IMR-90 (cell line): ENCODE measurements around the gene IGFBP3. TPM values are rescaled to one million over a fixed set of nuclear protein-coding genes. Genes with fewer than 3 reads are reported as not detected.

Experiments
- ATAC-seq: fragments of 200-7000 bp; cut with Tn5 transposase; 2 replicates; pipeline ENCODE4 v1.9.1; 2020; ENCODE audit warnings: low read depth, mild to moderate bottlenecking, moderate library complexity
- BruUV-seq: library from RNA; stranded (reverse); fragments of 400-500 nt; replicated peaks from 2 replicates; lab custom pipeline; 2021; lab: Mats Ljungman, UMichigan
- CTCF ChIA-PET: fragments of 300-600 bp; formaldehyde crosslinking; extraction: SDS; loops from one replicate; lab custom pipeline; 2021; ENCODE audit warnings: antibody characterized with exemption; lab: Yijun Ruan, JAX
- POLR2A ChIA-PET: fragments of 300-600 bp; sonication (Branson Sonifier 250); formaldehyde crosslinking; loops from one replicate; lab custom pipeline; 2022; ENCODE audit warnings: antibody characterized with exemption; ENCODE audit not compliant: unreplicated experiment; lab: Charles Lee
- DNase-seq: peaks from one replicate; pipeline ENCODE4 v3.0.0; 2013
- H2AFZ ChIP-seq: replicated peaks from 2 replicates; pipeline ENCODE3; 2013; ENCODE audit warnings: low read length, mild to moderate bottlenecking; ENCODE audit not compliant: poor library complexity
- H2AK5ac ChIP-seq: 2 replicates; pipeline ENCODE4 v1.6.1; 2013; ENCODE audit warnings: low read depth, low read length, inconsistent platforms
- H2AK9ac ChIP-seq: replicated peaks from 2 replicates; pipeline ENCODE3; 2013; ENCODE audit warnings: mild to moderate bottlenecking, low read depth, low read length, moderate library complexity; ENCODE audit not compliant: poor library complexity
- H2BK120ac ChIP-seq: 2 replicates; pipeline ENCODE4 v1.6.1; 2013; ENCODE audit warnings: low read depth, low read length, inconsistent platforms
- H2BK15ac ChIP-seq: 3 replicates; pipeline ENCODE4 v1.6.1; 2013; ENCODE audit warnings: low read depth, low read length, inconsistent platforms
- H2BK20ac ChIP-seq: 2 replicates; pipeline ENCODE4 v1.6.1; 2013; ENCODE audit warnings: low read depth, mild to moderate bottlenecking, inconsistent platforms, low read length, moderate library complexity
- H2BK5ac ChIP-seq: 2 replicates; pipeline ENCODE4 v1.6.1; 2013; ENCODE audit warnings: mild to moderate bottlenecking, low read depth, low read length, inconsistent platforms; ENCODE audit not compliant: poor library complexity, severe bottlenecking
- H3K14ac ChIP-seq: replicated peaks from 2 replicates; pipeline ENCODE4 v1.6.1; 2013; ENCODE audit warnings: low read depth, low read length, inconsistent platforms
- H3K18ac ChIP-seq: 2 replicates; pipeline ENCODE4 v1.6.1; 2013; ENCODE audit warnings: low read depth, low read length, control low read depth
- H3K23ac ChIP-seq: 2 replicates; pipeline ENCODE4 v1.6.1; 2013; ENCODE audit warnings: low read depth, low read length, inconsistent platforms
- H3K27ac ChIP-seq: 2 replicates; pipeline ENCODE4 v1.5.1; 2013; ENCODE audit warnings: mild to moderate bottlenecking, control low read depth, low read length; ENCODE audit not compliant: insufficient read depth
- H3K27me3 ChIP-seq: 2 replicates; pipeline ENCODE4 v1.6.1; 2013; ENCODE audit warnings: low read length; ENCODE audit not compliant: control insufficient read depth, insufficient read depth
- H3K36me3 ChIP-seq: 2 replicates; pipeline ENCODE4 v1.6.1; 2013; ENCODE audit warnings: low read length, mixed read lengths; ENCODE audit not compliant: control insufficient read depth, insufficient read depth
- H3K4ac ChIP-seq: 2 replicates; pipeline ENCODE4 v1.6.1; 2013; ENCODE audit warnings: low read depth, low read length, inconsistent platforms
- H3K4me1 ChIP-seq: 2 replicates; pipeline ENCODE4 v1.6.1; 2013; ENCODE audit warnings: low read length, mixed read lengths; ENCODE audit not compliant: control insufficient read depth, insufficient read depth
- H3K4me2 ChIP-seq: 2 replicates; pipeline ENCODE4 v1.6.1; 2013; ENCODE audit warnings: low read depth, mild to moderate bottlenecking, control low read depth, low read length, moderate library complexity
- H3K4me3 ChIP-seq: 2 replicates; pipeline ENCODE4 v1.5.1; 2013; ENCODE audit warnings: low read depth, mild to moderate bottlenecking, control low read depth, low read length, moderate library complexity; ENCODE audit not compliant: insufficient read depth
- H3K56ac ChIP-seq: 2 replicates; pipeline ENCODE4 v1.6.1; 2013; ENCODE audit warnings: low read length, inconsistent platforms; ENCODE audit not compliant: insufficient read depth; ENCODE audit errors: extremely low read depth
- H3K79me1 ChIP-seq, 2 experiments: 2 replicates each; pipeline ENCODE4 v1.6.1; 2013; ENCODE audit warnings: low read length in 2 of 2, inconsistent platforms in 1 of 2, low read depth in 1 of 2
- H3K9ac ChIP-seq: 2 replicates; pipeline ENCODE4 v1.6.1; 2013; ENCODE audit warnings: low read depth, low read length, control low read depth
- H3K9me1 ChIP-seq: 2 replicates; pipeline ENCODE4 v1.6.1; 2013; ENCODE audit warnings: low read length, inconsistent platforms; ENCODE audit not compliant: insufficient read depth
- H3K9me3 ChIP-seq: 2 replicates; pipeline ENCODE4 v1.6.1; 2013; ENCODE audit warnings: low read length; ENCODE audit not compliant: control insufficient read depth, insufficient read depth
- H4K20me1 ChIP-seq: 2 replicates; pipeline ENCODE4 v1.6.1; 2013; ENCODE audit warnings: low read length, inconsistent platforms; ENCODE audit not compliant: insufficient read depth
- H4K5ac ChIP-seq: 2 replicates; pipeline ENCODE4 v1.6.1; 2013; ENCODE audit warnings: mild to moderate bottlenecking, low read depth, low read length, control low read depth
- H4K8ac ChIP-seq, 2 experiments: 2 replicates each; pipeline ENCODE4 v1.6.1; 2013; ENCODE audit warnings: low read depth in 2 of 2, low read length in 2 of 2, control low read depth in 1 of 2, inconsistent platforms in 1 of 2
- H4K91ac ChIP-seq: 2 replicates; pipeline ENCODE4 v1.6.1; 2013; ENCODE audit warnings: low read depth, low read length, inconsistent platforms; ENCODE audit not compliant: insufficient read depth
- CEBPB ChIP-seq: IDR thresholded peaks from 2 replicates; pipeline ENCODE4 v1.6.1; 2012; ENCODE audit warnings: low read depth, low read length, improper control_type of control experiment
- CTCF ChIP-seq: conservative IDR thresholded peaks from 2 replicates; pipeline ENCODE4 v1.5.1; 2012; ENCODE audit warnings: mild to moderate bottlenecking, low read depth, low read length, improper control_type of control experiment
- ELK1 ChIP-seq: fragments of 150-350 bp; IDR thresholded peaks from 2 replicates; pipeline ENCODE4 v1.6.1; 2016; ENCODE audit warnings: low read depth, mild to moderate bottlenecking, low read length, moderate library complexity, borderline replicate concordance
- FOS ChIP-seq: fragments of 150-350 bp; IDR thresholded peaks from 2 replicates; pipeline ENCODE4 v1.6.1; 2016; ENCODE audit warnings: low read depth, low read length
- MAFK ChIP-seq: IDR thresholded peaks from 2 replicates; pipeline ENCODE4 v1.6.1; 2012; ENCODE audit warnings: low read depth, low read length, improper control_type of control experiment
- MXI1 ChIP-seq: IDR thresholded peaks from 2 replicates; pipeline ENCODE4 v1.6.1; 2012; ENCODE audit warnings: low read depth, mild to moderate bottlenecking, low read length, moderate library complexity, borderline replicate concordance
- NFE2L2 ChIP-seq: fragments of 150-350 bp; IDR thresholded peaks from 2 replicates; pipeline ENCODE4 v1.6.1; 2016; ENCODE audit warnings: low read depth, mild to moderate bottlenecking, low read length
- POLR2A ChIP-seq: IDR thresholded peaks from 2 replicates; pipeline ENCODE4 v1.6.1; 2012; ENCODE audit warnings: mild to moderate bottlenecking, low read depth, low read length
- RAD21 ChIP-seq: IDR thresholded peaks from 2 replicates; pipeline ENCODE4 v1.6.1; 2012; ENCODE audit warnings: low read length, improper control_type of control experiment
- SMC3 ChIP-seq: fragments of 150-350 bp; IDR thresholded peaks from 2 replicates; pipeline ENCODE4 v1.6.1; 2016; ENCODE audit warnings: low read depth, mild to moderate bottlenecking, antibody characterized with exemption, low read length, moderate library complexity
- USF2 ChIP-seq: fragments of 150-350 bp; IDR thresholded peaks from 2 replicates; pipeline ENCODE4 v1.6.1; 2017; ENCODE audit warnings: mild to moderate bottlenecking, antibody characterized with exemption, low read length, low read depth
- WGBS, 2 experiments: methylation state at CpG; one replicate each; pipeline versions ENCODE4 v1.1.5 to v1.1.7; 2013; ENCODE audit warnings: missing lambda C conversion rate in 2 of 2; ENCODE audit not compliant: insufficient read length in 1 of 2; ENCODE audit errors: extremely low coverage in 2 of 2; 5-methylcytosine and 5-hydroxymethylcytosine counted together
- dilution Hi-C: fragments of 300-500 bp; cut with HindIII; formaldehyde crosslinking; loops from one replicate; pipeline ENCODE4 v1.14.3; 2018; ENCODE audit warnings: low sequenced_read_pairs; ENCODE audit not compliant: unreplicated experiment
- in situ Hi-C: fragments of 300-500 bp; cut with MboI; formaldehyde crosslinking; loops from 3 replicates; pipeline ENCODE4 v1.14.3; 2019; ENCODE audit warnings: low sequenced_read_pairs, inconsistent platforms, mixed read lengths
- intact Hi-C: fragments of 100-400 bp; cut with micrococcal nuclease; formaldehyde crosslinking; loops from 2 replicates; pipeline ENCODE4 v1.10.0; 2022
- polyA plus RNA-seq, 3 experiments: library from polyadenylated mRNA; depleted of rRNA; stranded (reverse); fragments of >200 nt; gene quantifications; 2 replicates each; pipeline ENCODE4 v1.2.3, GENCODE V29; 2012; ENCODE audit warnings: low replicate concordance in 1 of 3
- total RNA-seq: library from RNA; depleted of rRNA; stranded (reverse); fragments of >200 nt; gene quantifications from 2 replicates; pipeline ENCODE4 v1.2.3, GENCODE V29; 2012

The IGFBP3 gene
- total and polyA plus RNA-seq, 2 of the 4 experiments (the other 2 are of a cell fraction) = 272 to 601 TPM

- TF ChIP-seq ELK1 = no peak
- no peak for TF ChIP-seq CEBPB
- no peak for TF ChIP-seq POLR2A
These were observed 29.3 kb downstream of the IGFBP3 start (continued) for GRCh38 chr7:45891462-45892402.

- H3K9me3 ChIP-seq = no peaks in the 10 kb centered on the region
- no peaks in the 10 kb centered on the region for H3K36me3 ChIP-seq
- H3K4me2 ChIP-seq = no peak overlapping the region
- ATAC-seq = no peak
- H3K18ac ChIP-seq = no peak overlapping the region
- no peak overlapping the region for H3K4ac ChIP-seq
- H3K27me3 ChIP-seq = peaks cover 40% of the 10 kb centered on the region
- no peak overlapping the region for H2BK120ac ChIP-seq
- H3K23ac ChIP-seq = no peak overlapping the region
- H3K4me1 ChIP-seq = no peaks in the 10 kb centered on the region
- no peak overlapping the region for H3K27ac ChIP-seq
- no peak overlapping the region for H4K91ac ChIP-seq
- H2AK9ac ChIP-seq = no peak overlapping the region
- in situ Hi-C loops (loop anchor here (5.0 kb wide), 1 partner anchor 1291 kb away; no protein-coding TSS in a partner anchor), intact Hi-C loops (loop anchor here (1.0 kb wide), 2 partner anchors 461 to 1289 kb away; no protein-coding TSS in a partner anchor), dilution Hi-C loops (no loop called here)
- H2BK15ac ChIP-seq = no peak overlapping the region
- H3K4me3 ChIP-seq = no peak overlapping the region
- WGBS, 2 experiments = no CpG with 5 or more reads among the region's 6 CpGs
- H2AK5ac ChIP-seq = no peak overlapping the region
- no peak overlapping the region for H2AFZ ChIP-seq
- no peak overlapping the region for H3K14ac ChIP-seq
- no peak overlapping the region for H3K56ac ChIP-seq
- no TSS peak for BruUV-seq
- H3K79me1 ChIP-seq = no peaks in the 10 kb centered on the region
- H3K9ac ChIP-seq = no peak overlapping the region
- H2BK20ac ChIP-seq = no peak overlapping the region
- H3K9me1 ChIP-seq = no peaks in the 10 kb centered on the region; the same call in 1 of the 2 replicates
- no peak overlapping the region for H4K5ac ChIP-seq
- ChIA-PET POLR2A (no interaction called here), CTCF (interaction anchor here (0.7 to 1.0 kb wide), 2 partner anchors 26 to 1291 kb away, joined by 3 to 5 read pairs; no protein-coding TSS in a partner anchor)
- no peaks in the 10 kb centered on the region for H4K20me1 ChIP-seq
- peak; percentile 53 for DNase-seq
- H2BK5ac ChIP-seq = no peak overlapping the region
- H4K8ac ChIP-seq = no peak overlapping the region
- TF ChIP-seq MAFK = no peak
- no peak for TF ChIP-seq FOS
- no peak for TF ChIP-seq USF2
- TF ChIP-seq CTCF = peak; percentile 79
- TF ChIP-seq SMC3 = peak; percentile 74
- no peak for TF ChIP-seq POLR2A
- TF ChIP-seq MXI1 = no peak
- TF ChIP-seq NFE2L2 = no peak
- peak; percentile 79 for TF ChIP-seq RAD21
These were observed 30.1 kb downstream of the IGFBP3 start for GRCh38 chr7:45890902-45891461.
